C4-2B (cell line): ENCODE measurements around the gene LMAN2.

Source experiments
- CTCF ChIP-seq: fragments of 450-650 bp; conservative IDR thresholded peaks from 2 replicates; pipeline ENCODE4 v1.5.1; 2017; ENCODE audit warnings: mild to moderate bottlenecking
- ZFX ChIP-seq: fragments of 450-650 bp; IDR thresholded peaks from 2 replicates; pipeline ENCODE4 v1.6.1; 2017

- TF ChIP-seq CTCF, result no peak
- TF ChIP-seq ZFX, result no peak
Measured at GRCh38 chr5:177365845-177366527, 14.5 kb upstream of the LMAN2 start.
